Retinal pigment epithelial cell (primary cell): ENCODE measurements around the gene LAMA4.
"Not testable (repeated sequence)": the region's sequence is repeated elsewhere in the genome, so short reads cannot be mapped to it uniquely, and the experiment has no call there.

Experiments used
- DNase-seq: peaks from one replicate; pipeline ENCODE4 v3.0.0-alpha.2; 2010; ENCODE audit warnings: low read depth
- H3K4me3 ChIP-seq: 2 replicates; pipeline ENCODE4 v1.5.1; 2011; ENCODE audit warnings: mild to moderate bottlenecking, low read length, control low read depth, moderate library complexity
- TF ChIP-seq, protein P1 (sequence below): conservative IDR thresholded peaks from 2 replicates; pipeline ENCODE4 v1.5.1; 2011; ENCODE audit warnings: low read depth, low read length, control low read depth, inconsistent platforms

The LAMA4 gene

DNA sequence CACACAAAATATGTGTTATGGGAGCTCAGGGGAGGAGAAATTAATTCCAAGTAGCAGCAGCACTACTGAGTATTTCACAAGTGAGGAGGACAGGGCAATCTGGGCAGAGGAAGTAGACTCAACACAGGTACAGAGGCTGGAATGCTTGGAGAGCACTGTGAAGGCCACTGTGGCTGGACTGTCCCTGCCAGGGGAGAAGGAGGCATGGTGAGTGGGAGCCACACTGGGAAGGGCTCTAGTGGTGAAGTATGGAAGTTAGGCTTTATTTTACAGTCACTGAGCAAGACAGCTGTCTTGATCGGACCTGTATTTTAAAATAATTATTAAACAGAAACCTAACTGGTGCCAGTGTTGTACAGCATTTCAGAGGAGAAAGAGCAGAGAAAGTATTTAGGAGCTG is 138.1 kb downstream of the LAMA4 start:
- TF ChIP-seq, protein P1, sequence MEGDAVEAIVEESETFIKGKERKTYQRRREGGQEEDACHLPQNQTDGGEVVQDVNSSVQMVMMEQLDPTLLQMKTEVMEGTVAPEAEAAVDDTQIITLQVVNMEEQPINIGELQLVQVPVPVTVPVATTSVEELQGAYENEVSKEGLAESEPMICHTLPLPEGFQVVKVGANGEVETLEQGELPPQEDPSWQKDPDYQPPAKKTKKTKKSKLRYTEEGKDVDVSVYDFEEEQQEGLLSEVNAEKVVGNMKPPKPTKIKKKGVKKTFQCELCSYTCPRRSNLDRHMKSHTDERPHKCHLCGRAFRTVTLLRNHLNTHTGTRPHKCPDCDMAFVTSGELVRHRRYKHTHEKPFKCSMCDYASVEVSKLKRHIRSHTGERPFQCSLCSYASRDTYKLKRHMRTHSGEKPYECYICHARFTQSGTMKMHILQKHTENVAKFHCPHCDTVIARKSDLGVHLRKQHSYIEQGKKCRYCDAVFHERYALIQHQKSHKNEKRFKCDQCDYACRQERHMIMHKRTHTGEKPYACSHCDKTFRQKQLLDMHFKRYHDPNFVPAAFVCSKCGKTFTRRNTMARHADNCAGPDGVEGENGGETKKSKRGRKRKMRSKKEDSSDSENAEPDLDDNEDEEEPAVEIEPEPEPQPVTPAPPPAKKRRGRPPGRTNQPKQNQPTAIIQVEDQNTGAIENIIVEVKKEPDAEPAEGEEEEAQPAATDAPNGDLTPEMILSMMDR: no peak
- no peak overlapping the region for H3K4me3 ChIP-seq
- DNase-seq: no peak

DNA sequence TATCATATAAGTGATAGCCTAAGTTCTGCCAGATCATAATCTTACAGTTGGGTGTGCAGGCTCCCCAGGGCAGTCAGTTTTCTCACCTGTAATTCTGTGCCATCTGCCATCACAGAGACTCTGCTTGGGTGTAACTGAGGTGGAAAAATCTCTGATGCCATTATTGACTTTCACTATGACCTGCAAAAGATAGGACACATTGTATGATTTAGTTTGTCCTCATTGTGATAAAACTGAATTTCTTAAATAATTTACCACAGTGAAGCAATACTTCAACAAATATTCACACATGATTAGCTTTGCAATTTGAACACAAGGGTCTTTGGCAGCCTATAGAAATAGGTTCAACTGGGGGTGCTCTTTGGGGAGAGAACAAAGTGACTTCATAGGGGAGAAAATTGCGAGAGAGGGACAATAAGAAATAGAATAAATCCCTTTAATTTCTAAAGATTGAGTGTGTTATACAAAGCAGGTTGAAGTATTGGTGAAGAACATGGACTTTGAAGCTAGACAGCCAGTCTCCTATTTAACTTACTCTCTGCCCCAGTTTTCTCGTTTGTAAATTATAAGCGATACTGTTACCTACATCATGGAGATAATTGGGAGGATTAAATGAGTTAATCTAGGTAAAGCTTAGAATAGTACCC is 139.7 kb downstream of the LAMA4 start:
- H3K4me3 ChIP-seq: no peak overlapping the region
- TF ChIP-seq, protein P1: no peak
- no peak for DNase-seq

GRCh38 chr6:112113918-112114317 is 140.4 kb downstream of the LAMA4 start:
- DNase-seq: no peak
- TF ChIP-seq, protein P1: no peak
- no peak overlapping the region for H3K4me3 ChIP-seq

- H3K4me3 ChIP-seq: no peak overlapping the region
- TF ChIP-seq, protein P1: no peak
- no peak for DNase-seq
Observed at GRCh38 chr6:112113431-112113830, 140.9 kb downstream of the LAMA4 start.

GRCh38 chr6:112109262-112109661 is 145.1 kb downstream of the LAMA4 start:
- TF ChIP-seq, protein P1: no peak
- no peak overlapping the region for H3K4me3 ChIP-seq
- no peak for DNase-seq

GRCh38 chr6:112106562-112106961 is 147.8 kb downstream of the LAMA4 start:
- TF ChIP-seq, protein P1: no peak
- no peak for DNase-seq
- H3K4me3 ChIP-seq: no peak overlapping the region

DNA sequence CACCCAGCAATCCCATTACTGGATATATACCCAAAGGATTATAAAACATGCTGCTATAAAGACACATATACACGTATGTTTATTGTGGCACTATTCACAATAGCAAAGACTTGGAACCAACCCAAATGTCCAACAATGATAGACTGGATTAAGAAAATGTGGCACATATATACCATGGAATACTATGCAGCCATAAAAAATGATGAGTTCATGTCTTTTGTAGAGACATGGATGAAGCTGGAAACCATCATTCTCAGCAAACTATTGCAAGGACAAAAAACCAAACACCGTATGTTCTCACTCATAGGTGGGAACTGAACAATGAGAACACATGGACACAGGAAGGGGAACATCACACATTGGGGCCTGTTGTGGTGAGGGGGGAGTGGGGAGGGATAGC is 148.3 kb downstream of the LAMA4 start:
- not testable (repeated sequence) for DNase-seq, H3K4me3 ChIP-seq
